ENCODE measurements around the gene PPM1H. TPM values are rescaled to one million over a fixed set of nuclear protein-coding genes. Genes with fewer than 3 reads are reported as not detected.

The PPM1H gene
- total and polyA plus RNA-seq, 10 of the 15 experiments (the other 5 are each of a cell fraction or from before 2014, with no cell fraction given), result 0.11 to 0.83 (median 0.49) TPM

DNA sequence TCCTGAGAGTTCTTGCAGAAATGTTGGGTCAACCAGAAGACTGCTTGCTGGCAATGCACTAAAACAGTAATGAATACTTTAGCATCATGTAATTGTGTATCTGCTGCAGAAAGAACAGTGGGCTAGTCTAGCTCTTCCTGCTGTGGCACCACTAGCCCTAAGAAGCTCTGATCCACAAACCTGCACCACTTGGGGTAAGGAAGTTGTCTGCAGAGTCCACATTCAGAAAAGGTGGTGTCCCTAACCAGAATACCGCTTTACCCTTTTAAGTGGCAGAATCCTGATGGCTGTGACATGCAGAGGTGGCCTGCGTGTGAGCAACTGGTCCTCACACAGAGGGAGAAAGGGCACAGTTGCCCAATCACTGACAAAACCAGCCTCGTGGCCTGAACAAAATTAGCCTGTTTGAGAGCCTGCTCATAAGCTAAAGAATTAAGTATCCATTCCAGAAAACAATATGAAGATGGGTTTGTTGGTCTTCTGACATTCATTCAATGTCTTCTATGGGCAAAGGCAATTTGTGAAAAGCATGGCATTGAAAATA is 165.8 kb downstream of the PPM1H start:
- intact Hi-C loops (cut with micrococcal nuclease; ENCODE audit: unreplicated experiment), result no loop called here
- Histone ChIP-seq H2AFZ (ENCODE audit: control insufficient read depth, low read depth, low read length) (no peak overlapping the region), H3K4me1 (ENCODE audit: control insufficient read depth, insufficient read depth, low read length) (no peaks in the 10 kb centered on the region), H3K9ac (ENCODE audit: control insufficient read depth, insufficient read depth, low read length) (no peak overlapping the region), H3K36me3 (ENCODE audit: control insufficient read depth in 2 of 2, insufficient read depth in 2 of 2, low read length in 1 of 2) (no peaks in the 10 kb centered on the region), H4K20me1 (ENCODE audit: control insufficient read depth, insufficient read depth) (no peaks in the 10 kb centered on the region), H3K27ac (ENCODE audit: control insufficient read depth, insufficient read depth) (no peak overlapping the region), H3K79me2 (ENCODE audit: control insufficient read depth, insufficient read depth, low read length) (no peaks in the 10 kb centered on the region), H3K27me3 (replicated peaks in 1 of 2; ENCODE audit: control insufficient read depth in 2 of 2, insufficient read depth in 2 of 2, low read length in 1 of 2) (no peaks in the 10 kb centered on the region), H3K4me3 (no peak overlapping the region), H3K9me3 (replicated peaks; ENCODE audit: control insufficient read depth, insufficient read depth, low read length) (no peaks in the 10 kb centered on the region), H3K4me2 (ENCODE audit: control insufficient read depth, insufficient read depth) (no peak overlapping the region)
- ATAC-seq (no peak), FAIRE-seq (no peak), DNase-seq (ENCODE audit: low read depth, low spot score) (no peak)
- in situ Hi-C loops (cut with MboI), result no loop called here
- RAD21 ChIA-PET (ENCODE audit: unreplicated experiment), result interaction anchor here (1.3 kb wide), 1 partner anchor 15 kb away, joined by 3 read pairs; no protein-coding TSS in a partner anchor
- CTCF ChIA-PET, result interaction anchor here (0.9 to 2.2 kb wide), 3 partner anchors 12 to 332 kb away, joined by 3 to 6 read pairs (median 5); no protein-coding TSS in a partner anchor
- no TSS peak for BruUV-seq (replicated peaks)
- TF ChIP-seq TCF12 (IDR thresholded peaks at IDR 0.05; ENCODE audit: low read depth, low read length) (no peak), NKRF (conservative IDR thresholded peaks at IDR 0.05) (no peak), BMI1 (IDR thresholded peaks at IDR 0.05; ENCODE audit: borderline replicate concordance) (no peak), GATAD2B (conservative IDR thresholded peaks at IDR 0.05; ENCODE audit: low read depth) (no peak)
- SMC1A ChIA-PET (ENCODE audit: uncharacterized antibody, unreplicated experiment), result interaction anchor here (0.6 to 1.5 kb wide), 4 partner anchors 11 to 175 kb away, joined by 3 to 4 read pairs (median 3); no protein-coding TSS in a partner anchor
- POLR2A ChIA-PET, result interaction anchor here (0.6 to 1.5 kb wide), 4 partner anchors 16 to 170 kb away, joined by 3 read pairs; no protein-coding TSS in a partner anchor
- WGBS (ENCODE audit: insufficient coverage, insufficient replicate concordance, low lambda C conversion rate, missing lambda C conversion rate), result 25% methylated on average over 3 of the region's 3 CpGs

DNA sequence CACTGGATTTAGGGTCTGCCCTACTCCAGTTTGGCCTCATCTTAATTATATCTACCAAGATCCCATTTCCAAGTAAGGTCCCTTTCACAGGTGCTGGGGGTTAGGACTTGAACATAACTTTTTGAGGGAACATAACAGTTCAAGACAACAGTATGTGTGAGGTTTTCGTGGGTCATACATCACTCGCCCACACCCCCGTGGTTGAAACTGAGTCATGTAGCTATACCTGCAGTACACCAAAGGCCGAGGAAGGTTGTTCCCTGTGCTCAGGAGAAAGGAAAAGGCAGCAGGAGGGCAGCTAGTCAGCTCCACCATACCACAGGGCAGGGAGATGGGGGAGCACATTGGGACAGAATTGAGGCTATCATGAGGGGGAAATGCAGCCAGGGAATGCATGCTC is 167.0 kb downstream of the PPM1H start:
- ChIA-PET RAD21 (ENCODE audit: unreplicated experiment) (no interaction called here), SMC1A (ENCODE audit: uncharacterized antibody, unreplicated experiment) (interaction anchor here (1.2 kb wide), 2 partner anchors 20 to 174 kb away, joined by 3 read pairs; no protein-coding TSS in a partner anchor), POLR2A (interaction anchor here (1.1 kb wide), 1 partner anchor 17 kb away, joined by 3 read pairs; no protein-coding TSS in a partner anchor), CTCF (interaction anchor here (0.9 to 1.4 kb wide), 3 partner anchors 12 to 184 kb away, joined by 3 read pairs; no protein-coding TSS in a partner anchor)
- DNase-seq (ENCODE audit: low read depth, low spot score) (no peak), ATAC-seq (no peak), FAIRE-seq (no peak)
- H3K27me3 ChIP-seq (replicated peaks in 1 of 2; ENCODE audit: control insufficient read depth in 2 of 2, insufficient read depth in 2 of 2, low read length in 1 of 2), result no peaks in the 10 kb centered on the region
- intact Hi-C loops (cut with micrococcal nuclease; ENCODE audit: unreplicated experiment) (no loop called here), in situ Hi-C loops (cut with MboI) (no loop called here)
- TF ChIP-seq RUNX3 (IDR thresholded peaks at IDR 0.05; ENCODE audit: low read length) (peak; percentile 71), BRCA1 (IDR thresholded peaks at IDR 0.05; ENCODE audit: low read depth, low read length) (no peak), POLR2AphosphoS2 (IDR thresholded peaks at IDR 0.05; ENCODE audit: low read depth, low read length) (no peak)
- no TSS peak for BruUV-seq (replicated peaks)
- 0% methylated on average over 4 of the region's 4 CpGs for WGBS (ENCODE audit: insufficient coverage, insufficient replicate concordance, low lambda C conversion rate, missing lambda C conversion rate)
- no peak overlapping the region for H3K27ac ChIP-seq (ENCODE audit: control insufficient read depth, insufficient read depth)
- H3K36me3 ChIP-seq (ENCODE audit: control insufficient read depth in 2 of 2, insufficient read depth in 2 of 2, low read length in 1 of 2), result no peaks in the 10 kb centered on the region
- no peak overlapping the region for H2AFZ ChIP-seq (ENCODE audit: control insufficient read depth, low read depth, low read length)
- no peak overlapping the region for H3K4me2 ChIP-seq (ENCODE audit: control insufficient read depth, insufficient read depth)
- H3K9me3 ChIP-seq (replicated peaks; ENCODE audit: control insufficient read depth, insufficient read depth, low read length), result no peaks in the 10 kb centered on the region
- H3K4me1 ChIP-seq (ENCODE audit: control insufficient read depth, insufficient read depth, low read length), result no peaks in the 10 kb centered on the region
- no peaks in the 10 kb centered on the region for H3K79me2 ChIP-seq (ENCODE audit: control insufficient read depth, insufficient read depth, low read length)
- H3K4me3 ChIP-seq, result no peak overlapping the region
- no peaks in the 10 kb centered on the region for H4K20me1 ChIP-seq (ENCODE audit: control insufficient read depth, insufficient read depth)
- H3K9ac ChIP-seq (ENCODE audit: control insufficient read depth, insufficient read depth, low read length), result no peak overlapping the region

Measured in GM12878 (cell line).